HEK293 (cell line): ENCODE measurements around the gene CACNA1E.

Experiments
- CTCF ChIA-PET: fragments of 350-600 bp; formaldehyde crosslinking; extraction: SDS; loops from one replicate; lab custom pipeline; 2021; ENCODE audit warnings: antibody characterized with exemption; lab: Yijun Ruan, JAX
- POLR2A ChIA-PET: fragments of 300-600 bp; formaldehyde crosslinking; extraction: SDS; loops from one replicate; lab custom pipeline; 2020; ENCODE audit warnings: antibody characterized with exemption, inconsistent platforms; lab: Yijun Ruan, JAX
- H3K27ac ChIP-seq: fragments of 200-500 bp; sonication (Bioruptor generic); 2 replicates; pipeline ENCODE4 v1.5.1; 2014; ENCODE audit warnings: low read depth, low read length, control low read depth, inconsistent platforms; ENCODE audit errors: extremely low read depth
- H3K36me3 ChIP-seq, 2 experiments: fragments of 200-500 bp in 1 of 2; sonication (Bioruptor generic) in 1 of 2; 1 replicate in 1 of 2; 2 replicates in 1 of 2; pipeline ENCODE4 v1.5.1; 2014 to 2017; ENCODE audit warnings: inconsistent platforms in 2 of 2, low read length in 2 of 2; ENCODE audit not compliant: control insufficient read depth in 2 of 2, insufficient read depth in 1 of 2
- H3K4me1 ChIP-seq: fragments of 200-500 bp; sonication (Bioruptor generic); 2 replicates; pipeline ENCODE4 v1.5.1; 2014; ENCODE audit warnings: mild to moderate bottlenecking, low read length, inconsistent platforms; ENCODE audit not compliant: control insufficient read depth, insufficient read depth
- H3K4me3 ChIP-seq: 2 replicates; pipeline ENCODE4 v1.5.1; 2011; ENCODE audit warnings: low read depth, mild to moderate bottlenecking, control low read depth, low read length, moderate library complexity
- H3K9me3 ChIP-seq: fragments of 200-500 bp; sonication (Bioruptor generic); 2 replicates; pipeline ENCODE4 v1.5.1; 2014; ENCODE audit warnings: low read depth, low read length, inconsistent platforms; ENCODE audit not compliant: control insufficient read depth, insufficient read depth
- GLIS2 ChIP-seq: fragments of 450-650 bp; formaldehyde crosslinking; IDR thresholded peaks from 2 replicates; pipeline ENCODE4 v1.5.1; 2016; ENCODE audit warnings: missing biosample characterization, missing genetic modification characterization
- HOXC10 ChIP-seq: sonication (generic); formaldehyde crosslinking; IDR thresholded peaks from 2 replicates; pipeline ENCODE4 v1.8.1; 2023; ENCODE audit warnings: mild to moderate bottlenecking, missing genetic modification reagents
- PRDM1 ChIP-seq: fragments of 450-650 bp; formaldehyde crosslinking; IDR thresholded peaks from 2 replicates; pipeline ENCODE4; 2016; ENCODE audit warnings: missing biosample characterization, missing genetic modification characterization
- YY1 ChIP-seq: fragments of 450-650 bp; formaldehyde crosslinking; IDR thresholded peaks from 2 replicates; pipeline ENCODE4 v1.5.1; 2018; ENCODE audit warnings: missing biosample characterization, missing genetic modification characterization
- ZNF138 ChIP-seq: fragments of 450-650 bp; formaldehyde crosslinking; IDR thresholded peaks from 2 replicates; pipeline ENCODE4 v1.5.1; 2016; ENCODE audit warnings: missing biosample characterization, missing genetic modification characterization, borderline replicate concordance
- ZNF214 ChIP-seq: fragments of 450-650 bp; formaldehyde crosslinking; IDR thresholded peaks from 2 replicates; pipeline ENCODE4 v1.5.1; 2017; ENCODE audit warnings: missing biosample characterization, mild to moderate bottlenecking, missing genetic modification characterization, borderline replicate concordance
- ZNF24 ChIP-seq: fragments of 450-650 bp; formaldehyde crosslinking; IDR thresholded peaks from 2 replicates; pipeline ENCODE4 v1.5.1; 2016; ENCODE audit warnings: missing biosample characterization, missing genetic modification characterization
- ZNF416 ChIP-seq: fragments of 450-650 bp; formaldehyde crosslinking; IDR thresholded peaks from 2 replicates; pipeline ENCODE4 v1.5.1; 2016; ENCODE audit warnings: missing biosample characterization, missing genetic modification characterization
- ZNF423 ChIP-seq: fragments of 450-650 bp; formaldehyde crosslinking; IDR thresholded peaks from 2 replicates; pipeline ENCODE4 v1.5.1; 2016; ENCODE audit warnings: missing biosample characterization, missing genetic modification characterization
- ZNF610 ChIP-seq: fragments of 450-650 bp; formaldehyde crosslinking; IDR thresholded peaks from 2 replicates; pipeline ENCODE4 v1.5.1; 2016; ENCODE audit warnings: missing biosample characterization, missing genetic modification characterization, borderline replicate concordance
- ZNF626 ChIP-seq: fragments of 450-650 bp; sonication (Bioruptor Pico); formaldehyde crosslinking; IDR thresholded peaks from 2 replicates; pipeline ENCODE4 v1.5.1; 2018; ENCODE audit warnings: missing biosample characterization, missing genetic modification characterization, inconsistent platforms
- ZNF792 ChIP-seq: fragments of 450-650 bp; formaldehyde crosslinking; IDR thresholded peaks from 2 replicates; pipeline ENCODE4 v1.5.1; 2016; ENCODE audit warnings: missing biosample characterization, missing genetic modification characterization
- TF ChIP-seq, protein P1 (sequence below): fragments of 450-650 bp; formaldehyde crosslinking; IDR thresholded peaks from 2 replicates; pipeline ENCODE4 v1.5.1; 2016; ENCODE audit warnings: missing biosample characterization, missing genetic modification characterization, borderline replicate concordance
- TF ChIP-seq, protein P2 (sequence below): fragments of 450-650 bp; formaldehyde crosslinking; IDR thresholded peaks from 2 replicates; pipeline ENCODE4 v1.5.1; 2016; ENCODE audit warnings: missing biosample characterization, missing genetic modification characterization
- TF ChIP-seq, protein P3 (sequence below): fragments of 450-650 bp; formaldehyde crosslinking; IDR thresholded peaks from 2 replicates; pipeline ENCODE4 v1.5.1; 2016; ENCODE audit warnings: missing biosample characterization, missing genetic modification characterization
- TF ChIP-seq, protein P4 (sequence below): fragments of 450-650 bp; formaldehyde crosslinking; IDR thresholded peaks from 2 replicates; pipeline ENCODE4 v1.5.1; 2016; ENCODE audit warnings: missing biosample characterization, missing genetic modification characterization, borderline replicate concordance
- TF ChIP-seq, protein P5 (sequence below): fragments of 450-650 bp; formaldehyde crosslinking; IDR thresholded peaks from 2 replicates; pipeline ENCODE4 v1.5.1; 2016; ENCODE audit warnings: missing biosample characterization, missing genetic modification characterization
- TF ChIP-seq, protein P6 (sequence below): fragments of 450-650 bp; formaldehyde crosslinking; IDR thresholded peaks from 2 replicates; pipeline ENCODE4 v1.5.1; 2016; ENCODE audit warnings: missing biosample characterization, missing genetic modification characterization

CACNA1E gene

DNA sequence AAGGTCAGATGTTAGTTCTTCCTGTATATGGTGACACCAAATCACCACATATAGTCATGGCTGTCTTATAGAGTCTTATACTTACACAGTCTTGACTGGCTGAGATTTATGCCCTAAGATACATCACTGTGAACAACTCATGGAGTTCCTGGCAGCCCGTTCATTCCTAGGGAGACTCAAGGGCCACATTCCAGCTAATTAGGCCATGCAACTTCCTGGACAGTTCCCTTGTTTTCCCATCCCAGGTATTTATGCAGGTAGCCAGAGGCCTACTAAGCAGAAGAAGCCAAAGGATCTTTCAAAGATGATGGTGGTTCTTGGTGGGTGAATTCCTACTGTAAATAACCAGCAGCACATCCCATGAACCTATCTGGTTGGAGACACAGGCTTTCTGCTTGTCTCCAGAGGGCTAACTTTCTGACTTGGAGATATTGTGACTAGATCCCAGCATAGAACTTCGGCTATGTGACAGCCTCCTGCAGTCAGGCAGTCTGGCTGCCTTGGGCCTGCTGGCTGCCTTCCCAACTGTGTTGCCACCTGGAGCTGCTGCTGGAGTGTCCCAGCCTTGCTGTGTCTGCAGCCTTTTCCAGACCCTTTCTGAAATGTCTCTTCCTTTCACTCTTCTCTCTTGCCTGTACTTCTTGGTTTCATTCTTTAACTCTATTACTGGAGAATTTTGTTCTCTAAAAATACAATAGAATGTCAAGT lies 283.8 kb downstream of the CACNA1E start:
- H3K4me1 ChIP-seq: no peaks in the 10 kb centered on the region
- CTCF ChIA-PET: interaction anchor here (1.4 kb wide), 1 partner anchor 170 kb away, joined by 3 read pairs; no protein-coding TSS in a partner anchor
- POLR2A ChIA-PET: no interaction called here

DNA sequence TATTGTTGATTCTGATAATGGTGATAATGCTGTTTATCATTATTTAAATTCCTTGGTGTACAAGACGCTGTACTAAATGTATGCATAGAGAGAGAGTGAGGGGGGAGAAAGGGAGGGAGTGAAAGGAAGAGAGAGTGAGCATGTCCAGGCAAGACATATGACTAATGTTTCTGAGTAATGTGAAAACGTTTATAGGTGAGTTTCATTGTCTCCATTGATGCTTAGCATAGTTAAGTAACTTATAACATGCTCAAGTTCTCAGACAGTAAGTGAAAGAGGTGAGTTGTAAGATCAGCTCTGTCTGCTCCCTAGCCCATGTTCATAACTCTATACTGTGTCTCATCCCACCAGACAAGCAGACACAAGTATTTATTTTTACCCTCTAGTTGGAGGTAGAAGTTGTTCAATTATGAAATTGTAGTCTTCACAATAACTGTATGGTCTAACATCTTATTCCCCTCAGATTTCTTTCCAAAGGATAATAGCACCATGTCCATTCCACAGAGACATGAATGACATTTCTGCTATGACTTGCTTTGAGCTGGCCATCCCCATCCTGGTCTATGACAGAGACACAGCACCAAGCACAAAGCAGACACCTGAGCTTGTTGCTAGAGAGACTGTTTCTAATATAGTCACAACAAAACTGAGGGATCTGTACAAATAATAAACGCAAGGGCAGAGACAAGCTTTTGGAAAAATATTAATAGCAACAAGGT lies 285.1 kb downstream of the CACNA1E start:
- Histone ChIP-seq H3K4me1 (no peaks in the 10 kb centered on the region), H3K27ac (no peak overlapping the region), H3K4me3 (no peak overlapping the region), H3K9me3 (no peaks in the 10 kb centered on the region), H3K36me3 (no peaks in the 10 kb centered on the region)
- ChIA-PET CTCF (no interaction called here), POLR2A (no interaction called here)
- TF ChIP-seq ZNF626 (no peak), PRDM1 (tag by site-specific recombination) (peak; percentile 30; the same call in 1 of the 2 replicates)
- TF ChIP-seq, protein P1, sequence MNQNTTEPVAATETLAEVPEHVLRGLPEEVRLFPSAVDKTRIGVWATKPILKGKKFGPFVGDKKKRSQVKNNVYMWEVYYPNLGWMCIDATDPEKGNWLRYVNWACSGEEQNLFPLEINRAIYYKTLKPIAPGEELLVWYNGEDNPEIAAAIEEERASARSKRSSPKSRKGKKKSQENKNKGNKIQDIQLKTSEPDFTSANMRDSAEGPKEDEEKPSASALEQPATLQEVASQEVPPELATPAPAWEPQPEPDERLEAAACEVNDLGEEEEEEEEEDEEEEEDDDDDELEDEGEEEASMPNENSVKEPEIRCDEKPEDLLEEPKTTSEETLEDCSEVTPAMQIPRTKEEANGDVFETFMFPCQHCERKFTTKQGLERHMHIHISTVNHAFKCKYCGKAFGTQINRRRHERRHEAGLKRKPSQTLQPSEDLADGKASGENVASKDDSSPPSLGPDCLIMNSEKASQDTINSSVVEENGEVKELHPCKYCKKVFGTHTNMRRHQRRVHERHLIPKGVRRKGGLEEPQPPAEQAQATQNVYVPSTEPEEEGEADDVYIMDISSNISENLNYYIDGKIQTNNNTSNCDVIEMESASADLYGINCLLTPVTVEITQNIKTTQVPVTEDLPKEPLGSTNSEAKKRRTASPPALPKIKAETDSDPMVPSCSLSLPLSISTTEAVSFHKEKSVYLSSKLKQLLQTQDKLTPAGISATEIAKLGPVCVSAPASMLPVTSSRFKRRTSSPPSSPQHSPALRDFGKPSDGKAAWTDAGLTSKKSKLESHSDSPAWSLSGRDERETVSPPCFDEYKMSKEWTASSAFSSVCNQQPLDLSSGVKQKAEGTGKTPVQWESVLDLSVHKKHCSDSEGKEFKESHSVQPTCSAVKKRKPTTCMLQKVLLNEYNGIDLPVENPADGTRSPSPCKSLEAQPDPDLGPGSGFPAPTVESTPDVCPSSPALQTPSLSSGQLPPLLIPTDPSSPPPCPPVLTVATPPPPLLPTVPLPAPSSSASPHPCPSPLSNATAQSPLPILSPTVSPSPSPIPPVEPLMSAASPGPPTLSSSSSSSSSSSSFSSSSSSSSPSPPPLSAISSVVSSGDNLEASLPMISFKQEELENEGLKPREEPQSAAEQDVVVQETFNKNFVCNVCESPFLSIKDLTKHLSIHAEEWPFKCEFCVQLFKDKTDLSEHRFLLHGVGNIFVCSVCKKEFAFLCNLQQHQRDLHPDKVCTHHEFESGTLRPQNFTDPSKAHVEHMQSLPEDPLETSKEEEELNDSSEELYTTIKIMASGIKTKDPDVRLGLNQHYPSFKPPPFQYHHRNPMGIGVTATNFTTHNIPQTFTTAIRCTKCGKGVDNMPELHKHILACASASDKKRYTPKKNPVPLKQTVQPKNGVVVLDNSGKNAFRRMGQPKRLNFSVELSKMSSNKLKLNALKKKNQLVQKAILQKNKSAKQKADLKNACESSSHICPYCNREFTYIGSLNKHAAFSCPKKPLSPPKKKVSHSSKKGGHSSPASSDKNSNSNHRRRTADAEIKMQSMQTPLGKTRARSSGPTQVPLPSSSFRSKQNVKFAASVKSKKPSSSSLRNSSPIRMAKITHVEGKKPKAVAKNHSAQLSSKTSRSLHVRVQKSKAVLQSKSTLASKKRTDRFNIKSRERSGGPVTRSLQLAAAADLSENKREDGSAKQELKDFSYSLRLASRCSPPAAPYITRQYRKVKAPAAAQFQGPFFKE (tag by site-specific recombination): no peak

More for the DNA sequence above, 283.8 kb downstream of the CACNA1E start:
- H3K36me3 ChIP-seq: no peaks in the 10 kb centered on the region
- H3K27ac ChIP-seq: no peak overlapping the region
- no peak overlapping the region for H3K4me3 ChIP-seq
- TF ChIP-seq ZNF24 (no peak), ZNF416 (no peak), ZNF610 (tag by site-specific recombination) (no peak), ZNF792 (tag by site-specific recombination) (no peak), HOXC10 (no peak), YY1 (tag by site-specific recombination) (no peak), ZNF423 (no peak), ZNF214 (tag by site-specific recombination) (no peak), ZNF138 (tag by site-specific recombination) (no peak), GLIS2 (tag by site-specific recombination) (no peak)
- TF ChIP-seq, protein P2, sequence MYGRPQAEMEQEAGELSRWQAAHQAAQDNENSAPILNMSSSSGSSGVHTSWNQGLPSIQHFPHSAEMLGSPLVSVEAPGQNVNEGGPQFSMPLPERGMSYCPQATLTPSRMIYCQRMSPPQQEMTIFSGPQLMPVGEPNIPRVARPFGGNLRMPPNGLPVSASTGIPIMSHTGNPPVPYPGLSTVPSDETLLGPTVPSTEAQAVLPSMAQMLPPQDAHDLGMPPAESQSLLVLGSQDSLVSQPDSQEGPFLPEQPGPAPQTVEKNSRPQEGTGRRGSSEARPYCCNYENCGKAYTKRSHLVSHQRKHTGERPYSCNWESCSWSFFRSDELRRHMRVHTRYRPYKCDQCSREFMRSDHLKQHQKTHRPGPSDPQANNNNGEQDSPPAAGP (tag by site-specific recombination): no peak
- TF ChIP-seq, protein P3, sequence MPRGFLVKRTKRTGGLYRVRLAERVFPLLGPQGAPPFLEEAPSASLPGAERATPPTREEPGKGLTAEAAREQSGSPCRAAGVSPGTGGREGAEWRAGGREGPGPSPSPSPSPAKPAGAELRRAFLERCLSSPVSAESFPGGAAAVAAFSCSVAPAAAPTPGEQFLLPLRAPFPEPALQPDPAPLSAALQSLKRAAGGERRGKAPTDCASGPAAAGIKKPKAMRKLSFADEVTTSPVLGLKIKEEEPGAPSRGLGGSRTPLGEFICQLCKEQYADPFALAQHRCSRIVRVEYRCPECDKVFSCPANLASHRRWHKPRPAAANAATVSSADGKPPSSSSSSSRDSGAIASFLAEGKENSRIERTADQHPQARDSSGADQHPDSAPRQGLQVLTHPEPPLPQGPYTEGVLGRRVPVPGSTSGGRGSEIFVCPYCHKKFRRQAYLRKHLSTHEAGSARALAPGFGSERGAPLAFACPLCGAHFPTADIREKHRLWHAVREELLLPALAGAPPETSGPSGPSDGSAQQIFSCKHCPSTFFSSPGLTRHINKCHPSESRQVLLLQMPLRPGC: no peak
- TF ChIP-seq, protein P4, sequence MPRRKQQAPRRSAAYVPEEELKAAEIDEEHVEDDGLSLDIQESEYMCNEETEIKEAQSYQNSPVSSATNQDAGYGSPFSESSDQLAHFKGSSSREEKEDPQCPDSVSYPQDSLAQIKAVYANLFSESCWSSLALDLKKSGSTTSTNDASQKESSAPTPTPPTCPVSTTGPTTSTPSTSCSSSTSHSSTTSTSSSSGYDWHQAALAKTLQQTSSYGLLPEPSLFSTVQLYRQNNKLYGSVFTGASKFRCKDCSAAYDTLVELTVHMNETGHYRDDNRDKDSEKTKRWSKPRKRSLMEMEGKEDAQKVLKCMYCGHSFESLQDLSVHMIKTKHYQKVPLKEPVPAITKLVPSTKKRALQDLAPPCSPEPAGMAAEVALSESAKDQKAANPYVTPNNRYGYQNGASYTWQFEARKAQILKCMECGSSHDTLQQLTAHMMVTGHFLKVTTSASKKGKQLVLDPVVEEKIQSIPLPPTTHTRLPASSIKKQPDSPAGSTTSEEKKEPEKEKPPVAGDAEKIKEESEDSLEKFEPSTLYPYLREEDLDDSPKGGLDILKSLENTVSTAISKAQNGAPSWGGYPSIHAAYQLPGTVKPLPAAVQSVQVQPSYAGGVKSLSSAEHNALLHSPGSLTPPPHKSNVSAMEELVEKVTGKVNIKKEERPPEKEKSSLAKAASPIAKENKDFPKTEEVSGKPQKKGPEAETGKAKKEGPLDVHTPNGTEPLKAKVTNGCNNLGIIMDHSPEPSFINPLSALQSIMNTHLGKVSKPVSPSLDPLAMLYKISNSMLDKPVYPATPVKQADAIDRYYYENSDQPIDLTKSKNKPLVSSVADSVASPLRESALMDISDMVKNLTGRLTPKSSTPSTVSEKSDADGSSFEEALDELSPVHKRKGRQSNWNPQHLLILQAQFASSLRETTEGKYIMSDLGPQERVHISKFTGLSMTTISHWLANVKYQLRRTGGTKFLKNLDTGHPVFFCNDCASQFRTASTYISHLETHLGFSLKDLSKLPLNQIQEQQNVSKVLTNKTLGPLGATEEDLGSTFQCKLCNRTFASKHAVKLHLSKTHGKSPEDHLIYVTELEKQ: no peak
- TF ChIP-seq, protein P5, sequence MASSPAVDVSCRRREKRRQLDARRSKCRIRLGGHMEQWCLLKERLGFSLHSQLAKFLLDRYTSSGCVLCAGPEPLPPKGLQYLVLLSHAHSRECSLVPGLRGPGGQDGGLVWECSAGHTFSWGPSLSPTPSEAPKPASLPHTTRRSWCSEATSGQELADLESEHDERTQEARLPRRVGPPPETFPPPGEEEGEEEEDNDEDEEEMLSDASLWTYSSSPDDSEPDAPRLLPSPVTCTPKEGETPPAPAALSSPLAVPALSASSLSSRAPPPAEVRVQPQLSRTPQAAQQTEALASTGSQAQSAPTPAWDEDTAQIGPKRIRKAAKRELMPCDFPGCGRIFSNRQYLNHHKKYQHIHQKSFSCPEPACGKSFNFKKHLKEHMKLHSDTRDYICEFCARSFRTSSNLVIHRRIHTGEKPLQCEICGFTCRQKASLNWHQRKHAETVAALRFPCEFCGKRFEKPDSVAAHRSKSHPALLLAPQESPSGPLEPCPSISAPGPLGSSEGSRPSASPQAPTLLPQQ (tag by site-specific recombination): no peak
- TF ChIP-seq, protein P6, sequence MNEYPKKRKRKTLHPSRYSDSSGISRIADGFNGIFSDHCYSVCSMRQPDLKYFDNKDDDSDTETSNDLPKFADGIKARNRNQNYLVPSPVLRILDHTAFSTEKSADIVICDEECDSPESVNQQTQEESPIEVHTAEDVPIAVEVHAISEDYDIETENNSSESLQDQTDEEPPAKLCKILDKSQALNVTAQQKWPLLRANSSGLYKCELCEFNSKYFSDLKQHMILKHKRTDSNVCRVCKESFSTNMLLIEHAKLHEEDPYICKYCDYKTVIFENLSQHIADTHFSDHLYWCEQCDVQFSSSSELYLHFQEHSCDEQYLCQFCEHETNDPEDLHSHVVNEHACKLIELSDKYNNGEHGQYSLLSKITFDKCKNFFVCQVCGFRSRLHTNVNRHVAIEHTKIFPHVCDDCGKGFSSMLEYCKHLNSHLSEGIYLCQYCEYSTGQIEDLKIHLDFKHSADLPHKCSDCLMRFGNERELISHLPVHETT (tag by site-specific recombination): no peak
- H3K9me3 ChIP-seq: no peaks in the 10 kb centered on the region
